GM21526 (cell line): ENCODE measurements around the gene SNRNP25.

Experiments used
- ATAC-seq: cut with Tn5 transposase; IDR thresholded peaks from one replicate; pipeline ENCODE4 v1.9.1; 2021; ENCODE audit warnings: moderate library complexity; ENCODE audit not compliant: unreplicated experiment, low FRiP score

SNRNP25 gene

DNA sequence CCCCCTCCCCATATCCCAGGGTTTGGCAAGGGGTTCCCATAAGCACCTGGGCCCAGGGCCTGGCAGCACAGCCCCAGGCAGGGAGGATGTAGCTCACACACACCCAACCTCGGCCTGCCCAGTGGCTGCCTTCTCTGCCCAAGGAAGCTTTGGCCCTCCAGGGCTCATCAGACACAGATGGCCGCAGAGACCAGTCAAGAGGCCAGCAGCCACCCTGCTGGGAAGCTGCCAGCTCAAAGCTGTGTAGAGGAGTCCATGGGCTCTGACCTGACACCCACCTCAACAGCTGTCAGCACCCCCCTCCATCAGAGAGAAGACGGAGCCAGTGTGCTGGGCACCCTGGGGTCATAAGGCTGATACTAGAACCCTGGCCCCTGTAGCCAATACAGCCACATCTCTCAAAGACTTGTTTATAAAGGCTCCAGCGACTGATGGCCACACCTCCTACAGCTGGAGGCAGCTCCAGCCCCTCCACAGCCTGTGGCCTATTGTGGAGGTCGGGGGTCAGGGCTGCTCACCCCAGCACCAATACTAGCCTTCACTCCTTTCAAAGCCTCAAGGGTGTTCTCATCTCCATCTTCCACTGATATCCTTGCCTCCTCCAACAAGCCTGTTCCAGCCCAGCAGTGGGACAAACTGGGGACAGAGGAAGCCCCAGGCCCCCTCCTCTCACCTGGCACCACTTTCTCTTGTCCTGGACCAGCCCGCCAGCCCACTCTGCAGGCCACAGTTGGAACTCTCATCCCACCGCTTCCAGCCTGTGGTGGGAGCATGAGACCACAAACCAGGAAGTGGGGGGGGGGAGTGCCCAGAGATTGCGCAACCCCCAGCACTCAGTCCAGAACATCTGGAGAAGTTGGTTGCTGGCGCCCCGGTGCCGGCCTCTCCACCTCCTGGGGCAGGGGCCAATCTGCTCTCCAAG is 22.2 kb downstream of the SNRNP25 start:
- ATAC-seq = no peak

DNA sequence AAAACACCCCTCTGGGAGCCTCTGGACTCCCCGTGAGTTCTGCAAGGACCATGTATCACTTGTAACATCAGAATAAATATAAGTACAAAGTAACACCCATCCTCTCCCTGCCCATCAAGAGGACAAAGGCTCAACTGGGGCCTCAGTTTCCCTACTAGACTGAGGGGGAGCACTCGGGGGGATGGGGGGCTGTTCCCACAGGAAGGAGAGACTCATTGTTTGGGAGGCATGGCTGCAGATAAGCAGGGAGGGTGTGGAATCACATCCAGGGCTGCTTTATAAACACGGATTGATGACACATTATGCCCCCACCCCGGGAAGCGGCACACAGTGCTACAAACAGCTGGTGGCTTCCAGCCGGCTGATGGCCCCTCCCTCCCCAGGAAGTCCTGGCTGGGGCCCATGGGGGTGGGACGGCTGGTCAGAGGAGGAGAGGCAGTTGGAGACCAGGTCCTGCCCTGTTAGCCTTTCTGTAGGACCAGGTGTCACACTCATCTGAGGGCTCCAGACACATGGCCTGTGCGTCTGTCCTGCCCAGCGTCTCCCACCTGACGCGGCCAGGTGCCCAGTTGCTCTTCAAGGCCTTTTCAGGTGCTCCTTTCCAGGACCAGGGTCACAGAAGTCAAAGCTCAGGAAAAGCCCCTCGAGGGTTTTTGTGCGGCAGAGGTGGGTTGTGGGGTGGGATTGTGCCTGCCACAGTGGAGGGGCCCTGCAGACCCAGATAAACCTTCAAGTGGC is 23.1 kb downstream of the SNRNP25 start:
- ATAC-seq = no peak

DNA sequence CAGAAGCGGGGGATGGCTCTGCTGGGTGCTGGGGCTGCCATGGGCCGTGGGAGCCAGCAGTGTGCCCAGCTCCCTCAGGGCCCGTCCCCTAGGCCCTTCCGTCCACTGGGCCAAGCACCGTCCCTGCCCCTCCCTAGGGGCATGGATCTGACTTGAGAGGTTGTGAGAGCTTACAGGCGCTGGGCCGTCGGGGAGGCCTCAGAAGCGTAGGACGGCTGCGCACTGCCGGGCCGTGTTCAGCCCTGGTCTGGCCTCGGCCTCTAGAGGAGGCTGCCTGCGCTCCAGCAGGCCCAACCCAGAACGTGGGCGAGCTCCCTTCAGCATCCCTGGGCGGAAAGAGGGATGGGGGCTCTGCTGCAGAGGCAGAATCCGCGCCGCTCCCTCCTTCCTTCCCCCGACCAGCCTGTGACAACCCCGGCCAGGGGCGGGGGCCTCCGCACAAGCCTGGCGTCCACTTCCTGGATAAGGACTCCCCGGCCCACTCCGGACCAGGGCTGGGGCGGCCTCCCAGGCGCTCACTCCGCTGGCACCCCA is 23.7 kb downstream of the SNRNP25 start:
- no peak for ATAC-seq

DNA sequence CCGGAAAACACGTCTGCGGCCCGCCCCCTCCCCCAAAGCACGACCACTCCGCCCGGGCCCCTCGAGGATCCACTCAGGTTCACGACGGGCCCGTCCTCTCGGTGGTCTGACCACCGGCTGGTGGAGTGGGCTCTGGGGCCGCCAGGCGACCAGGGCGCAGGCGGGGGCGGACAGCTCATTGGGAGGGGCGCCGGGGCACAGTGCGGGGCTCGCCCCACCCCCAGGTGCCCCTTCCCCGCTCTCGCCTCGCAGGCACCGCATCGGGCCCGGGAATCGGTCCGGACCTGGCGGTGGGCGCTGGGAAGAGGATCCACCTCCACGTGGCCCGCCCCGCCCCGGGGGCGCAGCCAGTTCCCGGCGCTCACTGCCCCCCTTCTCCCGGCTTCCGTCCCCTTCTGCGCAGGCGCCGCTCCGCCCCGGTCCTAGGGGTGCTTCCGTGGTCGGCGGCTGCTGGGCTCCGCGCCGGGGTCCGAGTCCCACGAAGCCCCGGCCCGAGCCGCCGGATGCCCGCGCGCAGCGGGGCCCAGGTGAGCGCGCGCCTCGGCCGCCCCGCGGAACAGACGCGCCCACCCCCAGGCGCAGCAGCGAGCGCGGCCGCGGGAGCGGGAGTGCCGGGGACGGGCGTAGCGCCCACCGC is 24.3 kb downstream of the SNRNP25 start, which contains the start of gene MPG:
MPG (plus strand) TSS at position 419 of the 637 bp plus-strand sequence; CDS start at position 504, 85 bp downstream.
- no peak for ATAC-seq

DNA sequence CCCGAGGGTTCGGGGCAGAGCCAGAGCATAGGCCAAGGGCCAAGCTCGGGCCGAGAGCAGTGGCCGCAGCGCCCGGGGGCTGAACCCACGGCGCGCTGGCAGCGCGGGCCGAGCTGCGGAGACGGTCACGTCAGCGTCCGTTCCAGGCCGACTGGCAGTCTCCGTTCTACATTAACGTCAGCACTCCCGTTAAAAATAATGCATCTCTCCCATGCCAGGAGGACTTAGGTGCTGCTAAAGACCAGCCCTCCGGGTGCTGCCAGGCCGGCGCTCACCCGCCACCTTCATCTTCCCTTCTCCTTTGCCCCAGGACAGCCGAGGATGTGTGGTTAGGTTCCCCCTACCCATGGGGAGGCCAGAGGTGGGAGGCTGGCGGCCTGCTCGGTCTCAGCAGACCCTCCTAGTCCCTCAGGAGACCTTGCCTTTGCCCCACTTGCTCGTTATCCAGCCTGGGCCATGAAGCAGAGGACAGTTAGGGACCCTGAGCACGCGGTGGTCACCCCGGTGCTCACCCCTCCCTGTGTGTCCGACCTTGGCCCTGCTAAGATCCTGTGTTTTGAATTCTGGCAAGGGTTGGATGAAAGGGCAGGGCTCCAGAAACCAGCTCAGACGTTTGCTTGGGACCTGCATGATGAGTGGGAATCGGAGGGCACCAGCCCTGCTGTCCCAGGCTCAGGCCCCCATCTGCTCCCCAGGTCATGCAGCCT is 25.0 kb downstream of the SNRNP25 start:
- ATAC-seq = no peak

DNA sequence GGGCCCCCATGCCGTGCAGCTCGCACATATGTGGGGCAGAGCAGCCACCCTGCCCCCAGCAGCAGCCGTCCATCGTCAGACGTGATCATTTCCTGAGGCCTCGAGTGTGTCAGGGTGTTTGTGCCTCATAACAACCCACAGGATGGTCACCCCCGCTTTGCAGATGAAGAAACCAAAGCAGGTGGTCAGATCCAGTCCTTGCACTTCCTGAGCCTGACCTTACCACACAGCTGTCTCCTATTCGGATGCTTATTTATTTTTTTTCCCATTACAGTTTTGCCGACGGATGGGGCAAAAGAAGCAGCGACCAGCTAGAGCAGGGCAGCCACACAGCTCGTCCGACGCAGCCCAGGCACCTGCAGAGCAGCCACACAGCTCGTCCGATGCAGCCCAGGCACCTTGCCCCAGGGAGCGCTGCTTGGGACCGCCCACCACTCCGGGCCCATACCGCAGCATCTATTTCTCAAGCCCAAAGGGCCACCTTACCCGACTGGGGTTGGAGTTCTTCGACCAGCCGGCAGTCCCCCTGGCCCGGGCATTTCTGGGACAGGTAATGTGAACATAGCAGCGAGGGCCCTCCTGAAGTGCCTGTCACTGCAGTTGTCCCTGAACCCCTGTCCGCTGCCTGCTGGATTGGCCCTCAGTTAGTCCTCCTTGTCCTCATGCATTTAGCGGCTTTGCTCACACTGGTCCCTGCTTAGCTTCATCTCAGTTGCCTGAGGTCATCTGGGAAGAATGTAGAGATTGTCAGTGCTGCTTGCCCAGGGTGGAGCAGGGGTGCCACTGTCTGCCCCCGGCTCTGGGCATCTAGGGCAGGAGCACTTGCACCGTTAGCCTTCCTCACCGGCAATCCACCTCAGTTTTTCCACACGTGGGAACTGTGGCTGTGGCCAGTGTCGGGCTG is 25.8 kb downstream of the SNRNP25 start:
- ATAC-seq = no peak

DNA sequence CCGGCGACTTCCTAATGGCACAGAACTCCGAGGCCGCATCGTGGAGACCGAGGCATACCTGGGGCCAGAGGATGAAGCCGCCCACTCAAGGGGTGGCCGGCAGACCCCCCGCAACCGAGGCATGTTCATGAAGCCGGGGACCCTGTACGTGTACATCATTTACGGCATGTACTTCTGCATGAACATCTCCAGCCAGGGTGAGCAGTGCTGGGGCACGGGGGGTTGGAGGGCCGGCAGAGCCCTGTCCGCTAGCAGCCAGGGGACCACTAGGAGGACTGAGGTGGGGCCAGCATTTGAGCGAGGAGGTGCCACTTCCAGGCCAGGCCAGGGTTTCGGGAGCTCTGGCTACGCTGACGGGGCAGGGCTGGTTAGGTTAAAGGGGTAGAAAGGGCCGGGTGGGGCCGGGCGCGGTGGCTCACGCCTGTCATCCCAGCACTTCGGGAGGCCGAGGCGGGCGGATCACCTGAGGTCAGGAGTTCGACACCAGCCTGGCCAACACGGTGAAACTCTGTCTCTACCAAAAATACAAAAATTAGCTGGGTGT is 29.5 kb downstream of the SNRNP25 start:
- ATAC-seq = no peak

DNA sequence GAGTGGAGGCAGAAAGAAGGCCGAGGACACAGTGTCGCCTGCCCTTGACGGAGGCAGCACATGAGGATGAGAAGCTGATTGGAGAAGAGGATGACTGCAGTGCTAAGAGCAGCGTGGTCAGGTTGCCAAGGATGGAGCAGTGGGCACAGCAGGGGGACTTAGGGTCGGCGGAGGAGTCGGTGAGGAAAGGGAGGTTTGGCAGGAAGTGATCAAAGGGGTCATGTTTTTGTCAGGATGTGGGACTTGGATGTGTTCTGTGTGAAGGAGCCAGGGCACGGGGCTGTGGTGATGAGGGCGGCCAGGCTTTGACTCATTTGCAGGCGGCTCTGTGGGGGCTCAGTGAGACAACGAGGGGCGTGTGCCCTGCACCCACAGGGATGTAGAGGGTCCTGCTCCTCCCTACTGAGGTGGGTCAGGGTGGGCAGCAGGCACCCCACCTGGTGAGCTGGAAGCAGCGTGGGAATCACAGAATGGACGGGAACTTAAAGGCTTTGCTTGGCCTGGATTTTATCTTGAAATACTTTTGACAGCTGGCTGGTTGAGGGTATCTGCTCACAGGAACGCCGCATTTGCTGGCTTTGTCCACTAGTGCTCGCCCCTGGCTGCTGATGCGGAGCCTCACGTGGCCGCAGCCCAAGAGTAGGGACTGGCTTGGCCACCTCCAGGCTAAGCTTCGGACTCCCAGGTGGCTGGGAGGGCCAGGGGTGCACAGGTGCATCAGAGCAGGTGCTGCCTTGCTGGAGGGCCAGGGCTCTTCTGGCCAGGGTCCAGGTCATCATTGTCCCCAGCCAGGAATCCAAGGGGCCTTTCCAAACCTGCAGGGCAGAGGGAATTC is 30.4 kb downstream of the SNRNP25 start:
- ATAC-seq = no peak

DNA sequence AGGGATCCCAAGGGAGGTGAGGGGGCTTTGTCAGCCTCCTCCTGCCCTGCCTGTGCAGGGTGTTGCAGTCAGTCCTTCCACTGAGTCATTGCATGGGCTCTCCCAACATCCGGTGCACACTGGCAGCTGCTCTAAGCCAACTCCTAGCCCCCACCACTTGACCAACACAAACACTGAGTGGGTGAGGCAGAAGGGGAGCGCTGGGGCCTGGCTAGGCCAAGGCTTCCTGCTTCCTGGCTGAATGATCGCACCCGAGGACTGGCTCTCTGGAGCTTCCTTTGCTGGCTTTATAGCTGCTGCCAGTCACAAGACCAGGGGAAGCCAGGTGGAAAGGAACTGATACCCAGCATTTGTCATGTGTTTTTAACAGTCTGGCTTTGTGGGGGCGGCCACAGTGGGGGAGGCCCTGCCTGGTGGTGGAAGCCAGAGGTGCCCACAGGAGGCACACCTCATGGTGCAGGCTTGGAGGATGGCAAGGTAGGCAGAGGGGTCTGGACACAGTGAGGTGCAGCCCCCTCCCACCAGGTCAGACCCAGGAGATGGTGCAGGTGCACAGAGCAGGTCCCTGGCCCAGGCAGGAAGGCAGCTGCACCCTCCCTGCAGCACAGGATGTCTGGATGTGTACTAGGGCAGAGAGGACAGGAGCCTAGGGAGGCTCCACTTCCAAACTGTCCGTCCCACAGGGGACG is 31.2 kb downstream of the SNRNP25 start:
- ATAC-seq = no peak

DNA sequence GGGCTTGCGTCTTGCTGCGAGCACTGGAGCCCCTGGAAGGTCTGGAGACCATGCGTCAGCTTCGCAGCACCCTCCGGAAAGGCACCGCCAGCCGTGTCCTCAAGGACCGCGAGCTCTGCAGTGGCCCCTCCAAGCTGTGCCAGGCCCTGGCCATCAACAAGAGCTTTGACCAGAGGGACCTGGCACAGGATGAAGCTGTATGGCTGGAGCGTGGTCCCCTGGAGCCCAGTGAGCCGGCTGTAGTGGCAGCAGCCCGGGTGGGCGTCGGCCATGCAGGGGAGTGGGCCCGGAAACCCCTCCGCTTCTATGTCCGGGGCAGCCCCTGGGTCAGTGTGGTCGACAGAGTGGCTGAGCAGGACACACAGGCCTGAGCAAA is 31.8 kb downstream of the SNRNP25 start:
- ATAC-seq = no peak

DNA sequence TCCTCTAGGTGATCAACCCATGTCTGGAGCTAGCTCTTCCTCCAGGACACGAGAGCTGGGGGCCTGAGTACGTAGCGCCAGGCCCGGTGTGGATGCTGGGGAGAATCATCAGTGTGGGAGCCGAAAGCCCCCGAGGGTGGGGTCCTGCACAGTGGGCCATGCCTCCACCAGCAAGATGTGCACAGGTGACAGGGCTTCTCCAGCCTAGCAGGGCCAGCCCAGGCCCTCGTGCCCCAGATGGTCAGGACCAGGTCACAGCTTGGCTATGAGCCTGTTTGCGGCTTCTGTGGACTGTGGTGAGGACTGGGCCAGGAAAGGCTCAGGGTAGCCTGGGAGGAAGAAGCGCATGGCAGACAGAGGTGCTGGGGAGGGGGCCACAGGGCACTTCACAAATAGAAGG is 32.2 kb downstream of the SNRNP25 start:
- ATAC-seq = no peak

DNA sequence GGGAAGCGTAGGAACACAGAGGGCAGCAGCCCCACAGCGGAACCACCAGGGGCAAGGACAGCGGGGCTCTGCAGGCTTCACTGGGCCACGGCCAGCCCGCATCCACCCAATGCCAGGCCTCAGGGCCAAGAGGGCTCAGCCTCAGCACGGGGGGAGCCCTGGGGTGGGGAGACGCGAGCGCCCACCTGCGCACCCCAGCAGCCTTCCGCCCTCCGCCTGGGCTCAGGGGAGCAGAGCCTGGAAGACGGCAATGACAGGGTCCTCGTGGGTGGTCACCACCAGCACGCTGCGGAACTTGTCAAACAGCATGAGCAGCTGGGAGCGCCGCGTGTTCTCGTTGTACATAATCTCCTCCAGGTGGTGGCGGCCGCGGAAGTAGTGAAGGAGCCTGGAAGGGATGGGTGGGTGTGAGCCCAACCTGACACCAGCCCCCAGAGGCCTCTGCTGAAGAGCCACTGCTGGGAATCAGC is 32.9 kb downstream of the SNRNP25 start:
- ATAC-seq = no peak

DNA sequence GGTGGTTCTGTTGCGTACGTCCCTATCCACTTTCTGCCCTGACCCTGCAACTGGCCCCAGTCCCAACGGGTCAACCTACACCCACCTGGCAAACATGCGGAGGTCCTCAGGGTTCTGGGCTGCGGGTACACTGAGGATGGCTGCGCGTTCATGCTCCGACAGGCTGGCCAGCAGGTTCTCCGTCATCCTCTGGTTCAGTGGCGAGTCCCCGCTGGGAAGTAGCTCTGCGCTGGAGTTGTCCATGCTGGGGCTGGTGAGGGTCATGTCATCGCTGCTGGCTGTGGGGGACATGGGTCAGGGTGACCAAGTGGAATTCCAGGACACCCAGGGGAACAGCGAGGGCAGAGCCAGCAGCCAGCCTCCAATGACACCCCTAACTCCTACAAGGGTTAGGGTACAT is 35.0 kb downstream of the SNRNP25 start:
- no peak for ATAC-seq

DNA sequence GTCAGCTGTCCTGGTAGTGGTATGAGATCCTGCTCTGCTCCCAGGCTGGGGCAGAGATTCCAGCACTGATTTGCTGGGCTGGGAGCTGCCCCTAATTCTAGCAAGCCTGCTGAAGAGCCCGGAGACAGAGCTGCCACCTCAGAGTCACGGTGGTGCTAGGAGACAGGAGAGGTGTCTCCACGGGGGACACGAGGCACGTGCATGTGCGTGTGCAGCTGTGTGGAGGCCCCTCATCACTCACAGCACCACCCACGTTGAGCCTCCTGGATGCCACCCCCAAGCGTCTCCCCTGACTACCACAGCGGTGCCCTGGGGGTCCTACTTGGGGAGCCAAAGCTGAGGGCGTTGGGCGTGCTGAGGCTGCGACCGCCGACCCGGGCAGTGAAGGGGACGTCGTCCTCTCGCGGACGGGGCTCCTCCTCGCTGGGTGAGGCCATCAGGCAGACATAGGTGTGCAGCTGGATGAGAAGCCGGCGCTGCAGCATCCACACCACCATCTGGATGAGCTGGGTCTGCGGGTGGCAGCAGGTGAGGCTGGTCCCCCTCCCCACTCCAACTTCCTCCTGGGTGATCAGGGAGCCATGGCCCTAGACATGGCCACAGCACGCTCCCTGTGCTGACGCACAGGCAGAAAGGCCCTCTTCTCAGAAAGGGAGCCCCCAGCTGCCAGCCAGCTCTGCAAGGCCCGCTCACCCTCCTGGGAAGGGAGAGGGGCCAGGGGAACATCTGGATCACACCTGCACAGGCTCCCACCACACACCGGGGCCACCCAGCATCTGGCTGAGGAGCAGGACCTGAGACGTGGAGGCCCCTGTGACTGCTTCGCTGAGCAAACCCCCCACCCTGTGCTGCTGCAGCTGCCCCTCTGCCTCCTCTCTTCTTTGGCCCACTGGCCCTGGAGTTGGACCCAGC is 36.0 kb downstream of the SNRNP25 start:
- no peak for ATAC-seq

DNA sequence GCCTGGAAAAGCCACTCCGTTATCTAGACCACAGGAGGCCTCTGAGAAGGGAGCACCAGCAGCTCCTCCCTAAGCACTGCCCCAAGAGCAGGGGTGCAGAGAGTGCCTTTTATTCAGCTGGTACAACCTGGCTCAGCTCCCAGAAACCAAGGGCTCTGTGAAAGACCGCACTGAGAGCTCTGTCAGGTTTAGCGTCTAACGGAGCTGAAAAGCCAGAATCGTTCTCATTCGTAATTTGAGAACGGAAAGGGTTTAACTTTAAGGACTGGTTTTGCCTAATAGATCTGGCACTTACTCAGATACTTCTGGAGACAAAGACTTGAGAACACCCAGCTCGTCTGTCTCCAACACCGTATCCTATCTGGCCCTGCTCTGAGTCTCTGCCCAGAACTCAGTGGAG is 37.9 kb downstream of the SNRNP25 start:
- no peak for ATAC-seq
